ENCODE results near the gene CSRP1. TPM values are rescaled to one million over a fixed set of nuclear protein-coding genes. Genes with fewer than 3 reads are reported as not detected.

Gene CSRP1
- total RNA-seq, 1 donor from 2014 or later = 11.4 TPM

GRCh38 chr1:201433609-201434008, 73.3 kb downstream of the CSRP1 start:
- Mint-ChIP-seq H3K4me3 (no peak overlapping the region), H3K27me3 (ENCODE audit: low read depth) (no peaks in the 10 kb centered on the region), H3K4me1 (peaks cover 13% of the 10 kb centered on the region), H3K9me3 (no peaks in the 10 kb centered on the region), H3K27ac (no peak overlapping the region), H3K36me3 (no peaks in the 10 kb centered on the region)
- DNase-seq (ENCODE audit: low spot score in 2 of 2, unreplicated experiment in 2 of 2) = no peak
- TF ChIP-seq CTCF (IDR thresholded peaks at IDR 0.05; ENCODE audit: unreplicated experiment) = no peak

Other genes with a start within 250 kb of the CSRP1 start
- gene PKP1, start 223.6 kb downstream of the CSRP1 start, total RNA-seq = 0.54 to 0.58 TPM (median 0.57 TPM) in 3 replicates
- gene TNNT2, start 129.4 kb downstream of the CSRP1 start, total RNA-seq = 32.6 to 37.1 TPM (median 37.1 TPM) in 3 replicates
- gene LAD1, start 107.8 kb downstream of the CSRP1 start, total RNA-seq = 17.6 to 23.0 TPM (median 20.7 TPM) in 3 replicates
- gene TNNI1, start 85.4 kb downstream of the CSRP1 start, total RNA-seq = 6.7 to 8.4 TPM (median 7.6 TPM) in 3 replicates
- 84.0 to 92.8 TPM (median 87.5 TPM) in 3 replicates for gene PHLDA3, start 37.9 kb downstream of the CSRP1 start, total RNA-seq
- gene NAV1, start 32.0 kb upstream of the CSRP1 start, total RNA-seq = 88.8 to 95.9 TPM (median 95.4 TPM) in 3 replicates

Data from mesothelial cell of epicardium (in vitro differentiated cells).